Colonic mucosa (tissue), 4 donors: ENCODE measurements around the gene PDE9A. TPM values are rescaled to one million over a fixed set of nuclear protein-coding genes. Genes with fewer than 3 reads are reported as not detected.

Source experiments
- DNase-seq: peaks from one replicate; pipeline ENCODE4 v3.0.0-alpha.2; 2020
- H3K27ac ChIP-seq: fragments of 200-600 bp; one replicate; pipeline ENCODE4 v1.8.0; 2021
- H3K27me3 ChIP-seq: fragments of 200-600 bp; one replicate; pipeline ENCODE4 v1.8.0; 2021
- H3K36me3 ChIP-seq: fragments of 200-600 bp; one replicate; pipeline ENCODE4 v1.8.0; 2021
- H3K4me1 ChIP-seq: fragments of 200-600 bp; one replicate; pipeline ENCODE4 v1.8.0; 2021; ENCODE audit warnings: mild to moderate bottlenecking
- H3K4me3 ChIP-seq: fragments of 200-600 bp; one replicate; pipeline ENCODE4 v1.8.0; 2021
- H3K9ac ChIP-seq, 2 donors: one replicate each; pipeline ENCODE4 v1.7.0; 2013; ENCODE audit warnings: control low read depth in 2 of 2, low read depth in 2 of 2, low read length in 2 of 2
- H3K9me3 ChIP-seq: fragments of 200-600 bp; one replicate; pipeline ENCODE4 v1.8.0; 2021
- CTCF ChIP-seq: fragments of 200-600 bp; IDR thresholded peaks from one replicate; pipeline ENCODE4 v1.8.0; 2022; ENCODE audit warnings: antibody characterized with exemption, mild to moderate bottlenecking
- intact Hi-C: fragments of 100-400 bp; cut with DNase I; formaldehyde crosslinking; loops from one replicate; pipeline ENCODE4 v1.14.1; 2022
- total RNA-seq, 2 donors: library from RNA; stranded (reverse); fragmentation: NEBNext Ultra II Directional in 1 of 2; extraction: Animal tissue kit (Norgen Biotek cat#: 25700) in 1 of 2; gene quantifications; one replicate each; pipeline ENCODE4 v1.2.1, GENCODE V29; 2021
- donor health status: healthy.
- donor health status: DM: no; HTN: no; CAD: no.
- donor health status: DM: no; HTN: no; CAD: no.

Gene PDE9A
- total RNA-seq, 2 donors from 2014 or later: 37.5 to 56.0 TPM

GRCh38 chr21:42683371-42684108 is 30.1 kb downstream of the PDE9A start:
- no peaks in the 10 kb centered on the region for H3K9me3 ChIP-seq
- no peak for DNase-seq
- H3K27me3 ChIP-seq: no peaks in the 10 kb centered on the region
- TF ChIP-seq CTCF: no peak
- no peaks in the 10 kb centered on the region for H3K4me1 ChIP-seq
- intact Hi-C loops: no loop called here
- no peak overlapping the region for H3K9ac ChIP-seq
- no peak overlapping the region for H3K27ac ChIP-seq
- no peaks in the 10 kb centered on the region for H3K36me3 ChIP-seq
- H3K4me3 ChIP-seq: no peak overlapping the region

GRCh38 chr21:42684109-42684916 is 30.9 kb downstream of the PDE9A start:
- H3K4me3 ChIP-seq: no peak overlapping the region
- no peaks in the 10 kb centered on the region for H3K4me1 ChIP-seq
- intact Hi-C loops: no loop called here
- no peak for DNase-seq
- no peaks in the 10 kb centered on the region for H3K27me3 ChIP-seq
- H3K36me3 ChIP-seq: no peaks in the 10 kb centered on the region
- no peaks in the 10 kb centered on the region for H3K9me3 ChIP-seq
- no peak for TF ChIP-seq CTCF
- no peak overlapping the region for H3K27ac ChIP-seq
- H3K9ac ChIP-seq: no peak overlapping the region

- Histone ChIP-seq H3K9ac (no peak overlapping the region), H3K4me1 (no peaks in the 10 kb centered on the region), H3K36me3 (no peaks in the 10 kb centered on the region), H3K27me3 (no peaks in the 10 kb centered on the region), H3K9me3 (no peaks in the 10 kb centered on the region), H3K27ac (no peak overlapping the region), H3K4me3 (no peak overlapping the region)
- DNase-seq: no peak
- TF ChIP-seq CTCF: no peak
- intact Hi-C loops: no loop called here
Measured at GRCh38 chr21:42685036-42685435, 31.6 kb downstream of the PDE9A start.

- Histone ChIP-seq H3K27me3 (no peaks in the 10 kb centered on the region), H3K27ac (no peak overlapping the region), H3K4me1 (no peaks in the 10 kb centered on the region), H3K9me3 (no peaks in the 10 kb centered on the region), H3K4me3 (no peak overlapping the region), H3K9ac (no peak overlapping the region), H3K36me3 (no peaks in the 10 kb centered on the region)
- no peak for TF ChIP-seq CTCF
- no peak for DNase-seq
- intact Hi-C loops: no loop called here
Measured at GRCh38 chr21:42685954-42686500, 32.6 kb downstream of the PDE9A start.

- no peaks in the 10 kb centered on the region for H3K36me3 ChIP-seq
- DNase-seq: no peak
Measured at GRCh38 chr21:42687796-42688195, 34.4 kb downstream of the PDE9A start.

More at GRCh38 chr21:42687796-42688195, 34.4 kb downstream of the PDE9A start:
- no peak for TF ChIP-seq CTCF
- intact Hi-C loops: no loop called here
- H3K27ac ChIP-seq: no peak overlapping the region
- H3K4me3 ChIP-seq: no peak overlapping the region
- no peaks in the 10 kb centered on the region for H3K4me1 ChIP-seq
- H3K9me3 ChIP-seq: no peaks in the 10 kb centered on the region
- no peaks in the 10 kb centered on the region for H3K27me3 ChIP-seq
- no peak overlapping the region for H3K9ac ChIP-seq
